NCI-H526 (cell line): ENCODE results near the gene HFM1.
"Not testable (repeated sequence)": the region's sequence is repeated elsewhere in the genome, so short reads cannot be mapped to it uniquely, and the experiment has no call there.

Experiments used
- DNase-seq, 2 experiments: peaks; one replicate each; lab custom pipeline; 2025; lab: John Stamatoyannopoulos, UW

The HFM1 gene

GRCh38 chr1:91374086-91374485 lies 30.6 kb downstream of the HFM1 start:
- no peak for DNase-seq

GRCh38 chr1:91372230-91372629 lies 32.4 kb downstream of the HFM1 start:
- not testable (repeated sequence) for DNase-seq

GRCh38 chr1:91349524-91349923 lies 55.1 kb downstream of the HFM1 start:
- DNase-seq, result no peak

- no peak for DNase-seq
Observed at GRCh38 chr1:91346824-91347223, 57.8 kb downstream of the HFM1 start.

GRCh38 chr1:91345395-91346005 lies 59.1 kb downstream of the HFM1 start:
- DNase-seq, result no peak

GRCh38 chr1:91338501-91338900 lies 66.1 kb downstream of the HFM1 start:
- DNase-seq, result no peak

- DNase-seq, result no peak
Observed at GRCh38 chr1:91335603-91336002, 69.0 kb downstream of the HFM1 start.

GRCh38 chr1:91334856-91335255 lies 69.8 kb downstream of the HFM1 start:
- no peak for DNase-seq

- no peak for DNase-seq
Observed at GRCh38 chr1:91325456-91325855, 79.2 kb downstream of the HFM1 start.

GRCh38 chr1:91314643-91315042 lies 90.0 kb downstream of the HFM1 start:
- no peak for DNase-seq

- DNase-seq, result no peak
Observed at GRCh38 chr1:91311672-91312071, 93.0 kb downstream of the HFM1 start.

DNA sequence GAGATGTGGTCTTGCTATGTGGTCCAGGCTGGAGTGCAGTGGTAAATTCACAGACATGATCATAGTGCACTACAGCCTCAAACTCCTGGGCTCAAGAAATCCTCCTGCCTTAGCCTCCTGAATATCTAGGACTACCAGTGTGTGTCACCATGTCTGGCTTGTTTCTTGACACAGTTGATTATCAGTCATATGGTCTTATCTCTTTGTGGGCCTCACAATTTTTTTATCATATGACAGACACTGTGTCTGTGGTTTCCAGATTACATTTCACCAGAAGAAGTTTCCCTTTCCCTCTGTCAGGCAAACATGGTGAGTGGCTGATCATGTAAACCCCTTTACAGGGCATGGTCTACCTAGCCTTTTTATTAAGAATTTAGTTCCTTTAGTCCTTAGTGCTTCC lies 96.1 kb downstream of the HFM1 start:
- DNase-seq, result no peak

GRCh38 chr1:91307784-91308409 lies 96.7 kb downstream of the HFM1 start:
- no peak for DNase-seq

DNA sequence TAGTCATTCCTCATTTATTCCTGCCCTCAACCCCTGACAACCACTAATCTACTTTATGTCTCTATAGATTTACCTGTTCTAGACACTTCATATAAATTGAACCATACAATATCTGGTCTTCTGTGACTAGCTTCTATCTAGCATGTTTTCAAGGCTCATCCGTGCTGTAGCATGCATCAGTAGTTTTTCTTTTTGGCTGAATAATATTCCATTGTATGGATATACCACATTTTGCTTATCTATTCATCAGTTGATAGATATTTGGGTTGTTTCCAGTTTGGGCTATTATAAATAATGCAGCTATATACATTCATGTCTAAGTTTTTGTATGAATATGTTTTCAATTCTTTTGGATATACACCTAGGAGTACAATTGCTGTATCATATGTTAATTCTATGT lies 101.5 kb downstream of the HFM1 start:
- no peak for DNase-seq

DNA sequence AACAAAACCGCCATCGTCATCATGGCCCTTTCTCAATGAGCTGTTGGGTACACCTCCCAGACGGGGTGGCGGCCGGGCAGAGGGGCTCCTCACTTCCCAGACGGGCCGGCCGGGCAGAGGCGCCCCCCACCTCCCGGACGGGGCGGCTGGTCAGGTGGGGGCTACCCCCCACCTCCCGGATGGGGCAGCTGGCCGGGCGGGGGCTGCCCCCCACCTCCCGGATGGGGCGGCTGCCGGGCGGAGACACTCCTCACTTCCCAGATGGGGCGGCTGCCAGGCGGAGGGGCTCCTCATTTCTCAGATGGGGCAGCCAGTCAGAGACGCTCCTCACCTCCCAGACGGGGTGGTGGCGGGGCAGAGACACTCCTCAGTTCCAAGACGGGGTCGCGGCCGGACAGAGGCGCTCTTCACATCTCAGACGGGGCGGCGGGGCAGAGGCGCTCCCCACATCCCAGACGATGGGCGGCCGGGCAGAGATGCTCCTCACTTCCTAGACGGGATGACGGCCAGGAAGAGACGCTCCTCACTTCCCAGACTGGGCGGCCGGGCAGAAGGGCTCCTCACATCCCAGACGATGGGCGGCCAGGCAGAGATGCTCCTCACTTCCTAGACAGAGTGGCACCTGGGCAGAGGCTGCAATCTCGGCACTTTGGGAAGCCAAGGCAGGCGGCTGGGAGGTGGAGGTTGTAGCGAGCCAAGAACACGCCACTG lies 115.6 kb downstream of the HFM1 start:
- DNase-seq, result not testable (repeated sequence)

- not testable (repeated sequence) for DNase-seq
Observed at GRCh38 chr1:91286962-91287317, 117.7 kb downstream of the HFM1 start.

- DNase-seq, result not testable (repeated sequence)
Observed at GRCh38 chr1:91286259-91286961, 118.2 kb downstream of the HFM1 start.

DNA sequence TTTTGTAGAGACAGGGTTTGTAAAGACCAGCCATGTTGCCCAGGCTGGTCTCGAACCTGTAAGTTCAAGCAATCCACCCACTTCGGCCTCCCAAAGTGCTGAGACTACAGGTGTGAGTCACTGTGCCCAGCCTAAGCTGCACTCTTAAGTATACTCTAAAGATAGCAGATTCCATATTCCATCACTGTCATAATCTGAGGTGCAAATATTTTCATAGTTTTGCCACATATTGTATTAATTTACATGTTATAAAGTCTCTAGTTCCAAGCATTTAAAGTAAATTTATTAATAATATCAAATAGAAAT lies 121.3 kb downstream of the HFM1 start:
- DNase-seq, result no peak

- DNase-seq, result peak; percentile 38 to 79
Observed at GRCh38 chr1:91282695-91283420, 121.8 kb downstream of the HFM1 start.

- no peak for DNase-seq
Observed at GRCh38 chr1:91281782-91282181, 122.9 kb downstream of the HFM1 start.

GRCh38 chr1:91278754-91279153 lies 125.9 kb downstream of the HFM1 start:
- DNase-seq, result peak in 1 of 2 experiments; percentile 7

- no peak for DNase-seq
Observed at GRCh38 chr1:91273875-91274274, 130.8 kb downstream of the HFM1 start.
